Measurements from ENCODE around the gene ZFYVE26. TPM values are rescaled to one million over a fixed set of nuclear protein-coding genes. Genes with fewer than 3 reads are reported as not detected.

ZFYVE26 gene
- total RNA-seq, 1 donor from 2014 or later: 18.3 TPM

- H2AFZ ChIP-seq (replicated peaks): no peak overlapping the region
- no peak overlapping the region for H3K9ac ChIP-seq
- H3K9me3 ChIP-seq (ENCODE audit: low read depth): no peaks in the 10 kb centered on the region
- no peak overlapping the region for H3K4me3 Mint-ChIP-seq
- no peaks in the 10 kb centered on the region for H4K20me1 ChIP-seq (ENCODE audit: low read depth)
- no peak overlapping the region for H3K4me2 ChIP-seq
- H3K4me1 ChIP-seq: no peaks in the 10 kb centered on the region
- H3K4me1 Mint-ChIP-seq: no peaks in the 10 kb centered on the region
- H3K36me3 ChIP-seq: no peaks in the 10 kb centered on the region
- no peaks in the 10 kb centered on the region for H3K36me3 Mint-ChIP-seq
- peaks cover 3% of the 10 kb centered on the region for H3F3A ChIP-seq (ENCODE audit: low read depth)
- H3K79me2 ChIP-seq (ENCODE audit: low read depth): no peaks in the 10 kb centered on the region
- H3K27ac Mint-ChIP-seq: no peak overlapping the region
- no peak for DNase-seq (ENCODE audit: low spot score)
- no peak overlapping the region for H3K27ac ChIP-seq
- TF ChIP-seq, protein P1, sequence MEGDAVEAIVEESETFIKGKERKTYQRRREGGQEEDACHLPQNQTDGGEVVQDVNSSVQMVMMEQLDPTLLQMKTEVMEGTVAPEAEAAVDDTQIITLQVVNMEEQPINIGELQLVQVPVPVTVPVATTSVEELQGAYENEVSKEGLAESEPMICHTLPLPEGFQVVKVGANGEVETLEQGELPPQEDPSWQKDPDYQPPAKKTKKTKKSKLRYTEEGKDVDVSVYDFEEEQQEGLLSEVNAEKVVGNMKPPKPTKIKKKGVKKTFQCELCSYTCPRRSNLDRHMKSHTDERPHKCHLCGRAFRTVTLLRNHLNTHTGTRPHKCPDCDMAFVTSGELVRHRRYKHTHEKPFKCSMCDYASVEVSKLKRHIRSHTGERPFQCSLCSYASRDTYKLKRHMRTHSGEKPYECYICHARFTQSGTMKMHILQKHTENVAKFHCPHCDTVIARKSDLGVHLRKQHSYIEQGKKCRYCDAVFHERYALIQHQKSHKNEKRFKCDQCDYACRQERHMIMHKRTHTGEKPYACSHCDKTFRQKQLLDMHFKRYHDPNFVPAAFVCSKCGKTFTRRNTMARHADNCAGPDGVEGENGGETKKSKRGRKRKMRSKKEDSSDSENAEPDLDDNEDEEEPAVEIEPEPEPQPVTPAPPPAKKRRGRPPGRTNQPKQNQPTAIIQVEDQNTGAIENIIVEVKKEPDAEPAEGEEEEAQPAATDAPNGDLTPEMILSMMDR (IDR thresholded peaks at IDR 0.05): no peak
- TF ChIP-seq EZH2phosphoT487 (IDR thresholded peaks at IDR 0.05) (no peak), EZH2 (IDR thresholded peaks at IDR 0.05) (no peak)
- H3K27me3 ChIP-seq: no peaks in the 10 kb centered on the region
- no peak overlapping the region for H3K4me3 ChIP-seq
- H3K27me3 Mint-ChIP-seq (ENCODE audit: insufficient read depth, low read depth): no peaks in the 10 kb centered on the region
- H3K9me3 Mint-ChIP-seq: no peaks in the 10 kb centered on the region
These were observed 41.5 kb upstream of the ZFYVE26 start for GRCh38 chr14:67857778-67858350.

DNA sequence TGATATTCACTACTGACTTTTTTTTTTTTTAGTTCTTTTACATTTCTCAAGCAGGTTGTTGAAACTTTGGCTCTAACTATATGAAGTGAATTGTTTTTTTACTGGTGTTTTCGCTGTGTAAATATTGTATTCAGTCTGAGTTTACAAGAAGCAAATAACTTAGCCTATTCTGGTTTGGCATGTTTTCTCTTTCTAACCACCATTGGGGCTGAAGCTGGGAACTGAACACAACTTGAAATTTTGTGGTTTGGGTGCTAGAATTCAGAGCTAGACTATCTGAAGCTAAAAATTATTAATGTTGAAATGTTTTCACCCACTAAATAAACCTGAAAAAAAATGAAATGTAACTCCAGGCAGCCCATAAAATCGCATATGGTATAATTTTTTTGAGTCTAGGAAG is 40.4 kb upstream of the ZFYVE26 start:
- Mint-ChIP-seq H3K4me1 (no peaks in the 10 kb centered on the region), H3K27ac (no peak overlapping the region), H3K36me3 (no peaks in the 10 kb centered on the region), H3K27me3 (ENCODE audit: insufficient read depth, low read depth) (no peaks in the 10 kb centered on the region), H3K4me3 (no peak overlapping the region), H3K9me3 (no peaks in the 10 kb centered on the region)
- H3K4me2 ChIP-seq: no peak overlapping the region
- no peak overlapping the region for H2AFZ ChIP-seq (replicated peaks)
- H3K27me3 ChIP-seq: no peaks in the 10 kb centered on the region
- no peaks in the 10 kb centered on the region for H3K9me3 ChIP-seq (ENCODE audit: low read depth)
- H3K27ac ChIP-seq: no peak overlapping the region
- TF ChIP-seq, protein P1 (IDR thresholded peaks at IDR 0.05): no peak
- TF ChIP-seq EZH2 (IDR thresholded peaks at IDR 0.05): no peak
- TF ChIP-seq EZH2phosphoT487 (IDR thresholded peaks at IDR 0.05): no peak
- H3F3A ChIP-seq (ENCODE audit: low read depth): peaks cover 3% of the 10 kb centered on the region
- no peaks in the 10 kb centered on the region for H4K20me1 ChIP-seq (ENCODE audit: low read depth)
- DNase-seq (ENCODE audit: low spot score): no peak
- H3K4me1 ChIP-seq: no peaks in the 10 kb centered on the region
- no peaks in the 10 kb centered on the region for H3K36me3 ChIP-seq
- no peak overlapping the region for H3K4me3 ChIP-seq
- H3K79me2 ChIP-seq (ENCODE audit: low read depth): no peaks in the 10 kb centered on the region
- no peak overlapping the region for H3K9ac ChIP-seq

DNA sequence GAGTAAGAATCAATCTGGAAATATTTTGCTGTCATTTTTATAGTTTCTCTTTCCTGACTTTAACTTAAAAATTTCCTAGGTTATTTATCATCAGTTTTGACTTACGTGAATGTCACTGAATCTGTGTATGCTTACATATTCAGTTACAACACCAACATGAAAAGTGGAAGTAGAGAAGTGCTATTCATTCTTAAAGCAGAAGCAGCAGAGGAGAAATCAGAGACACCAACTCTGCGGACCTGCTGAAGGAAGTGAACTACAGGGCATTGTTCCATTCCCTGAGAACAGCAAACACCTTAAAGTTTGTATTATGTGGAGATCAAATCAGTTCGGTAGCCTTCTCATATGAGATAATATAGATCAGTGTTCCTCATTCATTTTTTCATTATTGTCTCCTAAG is 37.3 kb upstream of the ZFYVE26 start:
- no peaks in the 10 kb centered on the region for H4K20me1 ChIP-seq (ENCODE audit: low read depth)
- Mint-ChIP-seq H3K36me3 (peaks cover 8% of the 10 kb centered on the region), H3K4me1 (no peaks in the 10 kb centered on the region), H3K27ac (no peak overlapping the region), H3K27me3 (ENCODE audit: insufficient read depth, low read depth) (no peaks in the 10 kb centered on the region), H3K9me3 (peaks cover 8% of the 10 kb centered on the region), H3K4me3 (no peak overlapping the region)
- no peaks in the 10 kb centered on the region for H3K4me1 ChIP-seq
- no peak overlapping the region for H3K27ac ChIP-seq
- H3K9ac ChIP-seq: no peak overlapping the region
- peaks cover 3% of the 10 kb centered on the region for H3F3A ChIP-seq (ENCODE audit: low read depth)
- H3K36me3 ChIP-seq: no peaks in the 10 kb centered on the region
- H3K79me2 ChIP-seq (ENCODE audit: low read depth): no peaks in the 10 kb centered on the region
- no peak overlapping the region for H3K4me3 ChIP-seq
- H3K9me3 ChIP-seq (ENCODE audit: low read depth): no peaks in the 10 kb centered on the region
- H3K27me3 ChIP-seq: no peaks in the 10 kb centered on the region
- DNase-seq (ENCODE audit: low spot score): no peak
- no peak for TF ChIP-seq EZH2phosphoT487 (IDR thresholded peaks at IDR 0.05)
- TF ChIP-seq, protein P1 (IDR thresholded peaks at IDR 0.05): no peak
- no peak for TF ChIP-seq EZH2 (IDR thresholded peaks at IDR 0.05)
- no peak overlapping the region for H3K4me2 ChIP-seq
- no peak overlapping the region for H2AFZ ChIP-seq (replicated peaks)
